Tongue (tissue), 2 donors: ENCODE measurements around the gene DCPS. TPM values are rescaled to one million over a fixed set of nuclear protein-coding genes. Genes with fewer than 3 reads are reported as not detected.
"Not testable (repeated sequence)": the region's sequence is repeated elsewhere in the genome, so short reads cannot be mapped to it uniquely, and the experiment has no call there.

Experiments
- DNase-seq: peaks from one replicate; pipeline ENCODE4 v3.0.0-alpha.2; 2015
- total RNA-seq: library from RNA; depleted of rRNA; stranded (reverse); fragments of >200 nt; gene quantifications from one replicate; pipeline ENCODE4 v1.2.3, GENCODE V29; 2014

Gene DCPS
- total RNA-seq, 1 donor from 2014 or later, result 15.7 TPM

GRCh38 chr11:126290887-126291286, 13.0 kb upstream of the DCPS start:
- no peak for DNase-seq

- no peak for DNase-seq
These were observed 10.1 kb upstream of the DCPS start for GRCh38 chr11:126293726-126294125.

- DNase-seq, result no peak
These were observed 6.9 kb upstream of the DCPS start for GRCh38 chr11:126297004-126297403.

GRCh38 chr11:126304457-126305075, 706 bp downstream of the DCPS start:
- DNase-seq, result no peak

- no peak for DNase-seq
These were observed 1.8 kb downstream of the DCPS start for GRCh38 chr11:126305699-126306098.

- DNase-seq, result peak; percentile 81
These were observed 3.8 kb downstream of the DCPS start for GRCh38 chr11:126307706-126308105.

GRCh38 chr11:126308271-126308671, 4.4 kb downstream of the DCPS start:
- peak; percentile 91 for DNase-seq

GRCh38 chr11:126308771-126309170, 4.9 kb downstream of the DCPS start:
- not testable (repeated sequence) for DNase-seq

GRCh38 chr11:126310200-126310991, 6.5 kb downstream of the DCPS start:
- DNase-seq, result peak; percentile 94

GRCh38 chr11:126310992-126311310, 7.1 kb downstream of the DCPS start:
- DNase-seq, result no peak

- DNase-seq, result no peak
These were observed 7.8 kb downstream of the DCPS start for GRCh38 chr11:126311401-126312291.

GRCh38 chr11:126312961-126313360, 9.1 kb downstream of the DCPS start:
- no peak for DNase-seq

GRCh38 chr11:126313826-126314225, 10.0 kb downstream of the DCPS start:
- no peak for DNase-seq

- no peak for DNase-seq
These were observed 13.5 kb downstream of the DCPS start for GRCh38 chr11:126317432-126317755.

GRCh38 chr11:126317756-126318573, 14.1 kb downstream of the DCPS start:
- peak; percentile 94 for DNase-seq

- peak; percentile 98 for DNase-seq
These were observed 14.9 kb downstream of the DCPS start for GRCh38 chr11:126318574-126319373.

GRCh38 chr11:126319374-126319740, 15.5 kb downstream of the DCPS start:
- DNase-seq, result peak; percentile 45

- DNase-seq, result no peak
These were observed 19.1 kb downstream of the DCPS start for GRCh38 chr11:126322996-126323395.

GRCh38 chr11:126327281-126328000, 23.6 kb downstream of the DCPS start:
- no peak for DNase-seq

GRCh38 chr11:126328001-126328390, 24.1 kb downstream of the DCPS start:
- DNase-seq, result no peak

GRCh38 chr11:126328444-126328843, 24.6 kb downstream of the DCPS start:
- no peak for DNase-seq
